ENCODE data around the gene MBNL1. TPM values are rescaled to one million over a fixed set of nuclear protein-coding genes. Genes with fewer than 3 reads are reported as not detected.

Gene MBNL1
- total RNA-seq, 1 donor from 2014 or later: 14.7 TPM

- no peak overlapping the region for H2AFZ ChIP-seq (replicated peaks)
- TF ChIP-seq, protein P1, sequence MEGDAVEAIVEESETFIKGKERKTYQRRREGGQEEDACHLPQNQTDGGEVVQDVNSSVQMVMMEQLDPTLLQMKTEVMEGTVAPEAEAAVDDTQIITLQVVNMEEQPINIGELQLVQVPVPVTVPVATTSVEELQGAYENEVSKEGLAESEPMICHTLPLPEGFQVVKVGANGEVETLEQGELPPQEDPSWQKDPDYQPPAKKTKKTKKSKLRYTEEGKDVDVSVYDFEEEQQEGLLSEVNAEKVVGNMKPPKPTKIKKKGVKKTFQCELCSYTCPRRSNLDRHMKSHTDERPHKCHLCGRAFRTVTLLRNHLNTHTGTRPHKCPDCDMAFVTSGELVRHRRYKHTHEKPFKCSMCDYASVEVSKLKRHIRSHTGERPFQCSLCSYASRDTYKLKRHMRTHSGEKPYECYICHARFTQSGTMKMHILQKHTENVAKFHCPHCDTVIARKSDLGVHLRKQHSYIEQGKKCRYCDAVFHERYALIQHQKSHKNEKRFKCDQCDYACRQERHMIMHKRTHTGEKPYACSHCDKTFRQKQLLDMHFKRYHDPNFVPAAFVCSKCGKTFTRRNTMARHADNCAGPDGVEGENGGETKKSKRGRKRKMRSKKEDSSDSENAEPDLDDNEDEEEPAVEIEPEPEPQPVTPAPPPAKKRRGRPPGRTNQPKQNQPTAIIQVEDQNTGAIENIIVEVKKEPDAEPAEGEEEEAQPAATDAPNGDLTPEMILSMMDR (IDR thresholded peaks at IDR 0.05): no peak
- no peak for TF ChIP-seq EZH2phosphoT487 (IDR thresholded peaks at IDR 0.05)
- TF ChIP-seq EZH2 (IDR thresholded peaks at IDR 0.05): no peak
Measured at GRCh38 chr3:152497890-152498289, 229.2 kb downstream of the MBNL1 start.

GRCh38 chr3:152499791-152500385, 231.2 kb downstream of the MBNL1 start:
- H3K27ac Mint-ChIP-seq: no peak overlapping the region
- no peak for TF ChIP-seq EZH2phosphoT487 (IDR thresholded peaks at IDR 0.05)
- TF ChIP-seq, protein P1 (IDR thresholded peaks at IDR 0.05): no peak
- no peak for TF ChIP-seq EZH2 (IDR thresholded peaks at IDR 0.05)

More at GRCh38 chr3:152497890-152498289, 229.2 kb downstream of the MBNL1 start:
- Histone ChIP-seq H3K4me1 (peaks cover 19% of the 10 kb centered on the region), H3K36me3 (no peaks in the 10 kb centered on the region), H3K4me3 (no peak overlapping the region), H3K9me3 (ENCODE audit: low read depth) (no peaks in the 10 kb centered on the region), H3K27me3 (no peaks in the 10 kb centered on the region), H3F3A (ENCODE audit: low read depth) (no peaks in the 10 kb centered on the region), H3K4me2 (no peak overlapping the region), H3K27ac (no peak overlapping the region), H3K79me2 (ENCODE audit: low read depth) (no peaks in the 10 kb centered on the region), H4K20me1 (ENCODE audit: low read depth) (no peaks in the 10 kb centered on the region), H3K9ac (no peak overlapping the region)
- Mint-ChIP-seq H3K4me1 (peaks cover 6% of the 10 kb centered on the region), H3K4me3 (no peak overlapping the region), H3K27ac (no peak overlapping the region), H3K9me3 (no peaks in the 10 kb centered on the region), H3K36me3 (no peaks in the 10 kb centered on the region), H3K27me3 (ENCODE audit: insufficient read depth, low read depth) (no peaks in the 10 kb centered on the region)
- DNase-seq (ENCODE audit: low spot score): no peak

GRCh38 chr3:152505926-152506325, 237.2 kb downstream of the MBNL1 start:
- H3K36me3 ChIP-seq: no peaks in the 10 kb centered on the region
- H2AFZ ChIP-seq (replicated peaks): no peak overlapping the region
- Mint-ChIP-seq H3K36me3 (no peaks in the 10 kb centered on the region), H3K4me1 (no peaks in the 10 kb centered on the region), H3K27ac (no peak overlapping the region), H3K9me3 (no peaks in the 10 kb centered on the region), H3K4me3 (no peak overlapping the region), H3K27me3 (ENCODE audit: insufficient read depth, low read depth) (peaks cover 3% of the 10 kb centered on the region)
- H3K27me3 ChIP-seq: no peaks in the 10 kb centered on the region
- no peak overlapping the region for H3K9ac ChIP-seq
- no peaks in the 10 kb centered on the region for H3K4me1 ChIP-seq
- no peak overlapping the region for H3K4me2 ChIP-seq
- no peaks in the 10 kb centered on the region for H3K79me2 ChIP-seq (ENCODE audit: low read depth)
- no peaks in the 10 kb centered on the region for H3K9me3 ChIP-seq (ENCODE audit: low read depth)
- H3K27ac ChIP-seq: no peak overlapping the region
- TF ChIP-seq EZH2 (IDR thresholded peaks at IDR 0.05) (no peak), EZH2phosphoT487 (IDR thresholded peaks at IDR 0.05) (no peak)
- TF ChIP-seq, protein P1 (IDR thresholded peaks at IDR 0.05): no peak
- H4K20me1 ChIP-seq (ENCODE audit: low read depth): no peaks in the 10 kb centered on the region
- DNase-seq (ENCODE audit: low spot score): no peak
- no peak overlapping the region for H3K4me3 ChIP-seq
- no peaks in the 10 kb centered on the region for H3F3A ChIP-seq (ENCODE audit: low read depth)

More at GRCh38 chr3:152499791-152500385, 231.2 kb downstream of the MBNL1 start:
- Mint-ChIP-seq H3K27me3 (ENCODE audit: insufficient read depth, low read depth) (peaks cover 3% of the 10 kb centered on the region), H3K4me1 (peaks cover 6% of the 10 kb centered on the region), H3K36me3 (no peaks in the 10 kb centered on the region), H3K9me3 (no peaks in the 10 kb centered on the region), H3K4me3 (no peak overlapping the region)
- Histone ChIP-seq H2AFZ (replicated peaks) (no peak overlapping the region), H3K9me3 (ENCODE audit: low read depth) (no peaks in the 10 kb centered on the region), H4K20me1 (ENCODE audit: low read depth) (no peaks in the 10 kb centered on the region), H3K79me2 (ENCODE audit: low read depth) (no peaks in the 10 kb centered on the region), H3K36me3 (no peaks in the 10 kb centered on the region), H3K4me3 (no peak overlapping the region), H3K27me3 (no peaks in the 10 kb centered on the region), H3K4me1 (peaks cover 19% of the 10 kb centered on the region), H3K27ac (no peak overlapping the region), H3F3A (ENCODE audit: low read depth) (no peaks in the 10 kb centered on the region), H3K4me2 (no peak overlapping the region), H3K9ac (no peak overlapping the region)
- no peak for DNase-seq (ENCODE audit: low spot score)

Data from neural progenitor cell (in vitro differentiated cells).